Effector CD4-positive, alpha-beta T cell (primary cell): Measurements from ENCODE around the gene ARMH3.
"Not testable (repeated sequence)": the region's sequence is repeated elsewhere in the genome, so short reads cannot be mapped to it uniquely, and the experiment has no call there.

Experiments used
- DNase-seq: peaks from one replicate; pipeline ENCODE4 v3.0.0-alpha.2; 2020

ARMH3 gene

DNA sequence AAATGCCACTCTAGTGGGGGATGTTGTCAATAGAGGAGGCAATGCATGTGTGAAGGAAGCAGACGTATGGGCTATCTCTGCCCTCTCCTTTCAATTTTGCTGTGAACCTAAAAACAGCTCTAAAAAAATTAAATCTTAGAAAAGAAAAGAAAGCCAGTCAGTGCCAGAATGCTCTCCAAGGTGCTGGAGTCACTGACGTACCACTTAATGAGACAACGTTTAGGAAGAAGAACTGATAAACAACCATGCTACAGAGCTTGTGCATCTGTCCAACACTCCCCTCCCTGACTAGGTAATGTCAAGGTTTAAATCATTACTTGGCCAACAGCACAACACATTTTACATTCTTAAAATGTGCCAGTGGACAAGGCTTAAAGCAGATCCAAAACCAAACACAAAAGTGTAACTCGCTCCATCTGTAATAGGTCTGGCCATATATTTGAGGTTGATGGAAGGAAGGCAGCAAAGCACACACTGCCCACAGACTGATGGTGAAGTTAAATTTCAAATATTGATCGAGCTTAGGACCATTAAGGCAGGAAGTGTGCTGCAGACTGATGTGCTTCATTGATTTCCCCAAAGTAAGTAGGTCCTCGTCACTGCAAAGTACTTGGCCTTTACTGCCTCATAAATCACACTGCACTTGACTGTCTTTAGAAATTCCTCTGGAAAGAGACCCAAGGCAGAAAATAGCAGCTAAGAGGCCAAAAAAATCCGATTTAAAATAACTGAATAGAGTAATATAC, 15.5 kb downstream of the ARMH3 start:
- DNase-seq, result no peak

GRCh38 chr10:102038410-102038809, 17.6 kb downstream of the ARMH3 start:
- no peak for DNase-seq

DNA sequence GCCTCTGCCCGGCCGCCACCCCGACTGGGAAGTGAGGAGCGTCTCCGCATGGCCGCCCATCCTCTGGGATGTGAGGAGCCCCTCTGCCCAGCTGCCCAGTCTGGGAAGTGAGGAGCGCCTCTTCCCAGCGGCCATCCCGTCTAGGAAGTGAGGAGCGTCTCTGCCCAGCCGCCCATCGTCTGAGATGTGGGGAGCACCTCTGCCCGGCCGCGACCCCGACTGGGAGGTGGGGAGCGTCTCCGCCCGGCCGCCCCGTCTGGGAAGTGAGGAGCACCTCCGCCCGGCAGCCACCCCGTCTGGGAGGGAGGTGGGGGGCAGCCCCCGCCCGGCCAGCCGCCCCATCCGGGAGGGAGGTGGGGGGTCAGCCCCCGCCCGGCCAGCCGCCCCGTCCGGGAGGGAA, 20.2 kb downstream of the ARMH3 start:
- DNase-seq, result not testable (repeated sequence)

DNA sequence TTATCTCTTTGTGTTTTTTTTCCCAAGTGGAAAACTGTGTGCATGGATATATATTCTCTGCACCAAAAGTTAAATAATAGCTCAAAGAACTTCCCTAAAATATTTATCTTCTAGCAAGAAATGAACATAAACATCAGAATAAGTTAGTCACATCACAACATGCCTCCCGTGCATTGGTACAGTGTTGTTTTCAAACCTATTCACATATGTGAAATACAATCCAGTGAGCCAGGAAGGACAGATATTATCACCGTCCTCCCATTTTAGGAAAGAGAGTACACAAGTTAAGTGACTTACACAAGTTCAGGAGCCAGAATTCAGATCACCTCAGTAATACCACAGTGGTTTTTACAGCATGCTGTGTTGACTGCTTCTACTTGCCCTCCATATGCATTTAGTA, 22.2 kb downstream of the ARMH3 start:
- DNase-seq, result no peak

DNA sequence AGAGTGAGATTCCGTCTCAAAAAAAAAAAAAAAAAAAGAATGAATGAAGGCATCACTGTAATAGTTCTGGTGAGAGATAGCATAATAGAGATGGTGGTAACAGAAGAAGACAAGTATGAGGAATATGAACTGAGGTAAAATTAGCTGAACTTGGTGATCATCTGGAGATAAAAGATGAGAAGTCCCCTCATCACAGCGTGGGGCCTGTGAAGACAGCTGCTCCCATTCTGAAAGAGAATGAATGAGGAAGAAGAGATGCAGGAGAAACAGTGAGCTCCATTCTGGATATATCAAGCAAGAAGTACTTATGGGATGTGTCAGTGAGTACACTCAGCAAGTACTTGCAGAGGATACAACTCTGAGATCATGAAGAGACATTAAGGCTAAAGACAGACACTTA, 28.7 kb downstream of the ARMH3 start:
- DNase-seq, result no peak

DNA sequence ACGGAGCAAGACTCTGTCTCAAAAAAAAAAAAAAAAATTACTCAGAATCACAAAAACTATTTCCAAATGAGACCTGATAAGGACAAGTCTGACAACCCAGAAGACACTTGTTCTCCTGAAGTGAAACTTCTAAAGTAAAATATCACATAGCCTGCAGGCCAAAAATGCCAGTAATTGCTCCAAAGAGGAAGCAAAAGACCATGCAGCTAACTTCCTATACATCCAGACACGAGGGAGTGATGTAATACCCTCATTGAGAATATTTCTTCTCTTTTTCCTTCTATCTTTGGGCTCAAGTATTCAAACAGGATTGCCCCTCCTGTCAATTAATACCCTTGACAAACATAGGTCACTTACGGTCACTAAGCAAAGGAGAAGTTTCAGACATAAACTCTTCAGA, 31.2 kb downstream of the ARMH3 start:
- no peak for DNase-seq

DNA sequence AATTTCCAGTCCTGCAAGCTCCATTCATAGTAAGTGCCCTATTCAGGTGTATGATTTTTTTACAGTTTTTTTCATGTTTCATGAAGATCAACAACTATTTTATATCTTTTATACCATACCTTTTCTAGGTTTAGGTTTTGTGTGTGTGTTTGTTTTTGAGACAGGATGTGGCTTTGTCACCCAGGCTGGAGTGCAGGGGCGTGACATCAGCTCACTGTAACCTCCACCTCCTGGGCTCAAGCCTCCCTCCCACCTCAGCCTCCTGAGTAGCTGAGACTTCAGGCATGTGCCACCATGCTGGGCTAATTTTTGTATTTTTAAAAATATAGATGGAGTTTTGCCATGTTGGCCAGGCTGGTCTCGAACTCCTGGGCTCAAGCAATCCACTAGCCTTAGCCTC, 35.0 kb downstream of the ARMH3 start:
- DNase-seq, result no peak

- no peak for DNase-seq
Measured at GRCh38 chr10:102017295-102017694, 38.7 kb downstream of the ARMH3 start.

- no peak for DNase-seq
Measured at GRCh38 chr10:102016416-102016815, 39.6 kb downstream of the ARMH3 start.

DNA sequence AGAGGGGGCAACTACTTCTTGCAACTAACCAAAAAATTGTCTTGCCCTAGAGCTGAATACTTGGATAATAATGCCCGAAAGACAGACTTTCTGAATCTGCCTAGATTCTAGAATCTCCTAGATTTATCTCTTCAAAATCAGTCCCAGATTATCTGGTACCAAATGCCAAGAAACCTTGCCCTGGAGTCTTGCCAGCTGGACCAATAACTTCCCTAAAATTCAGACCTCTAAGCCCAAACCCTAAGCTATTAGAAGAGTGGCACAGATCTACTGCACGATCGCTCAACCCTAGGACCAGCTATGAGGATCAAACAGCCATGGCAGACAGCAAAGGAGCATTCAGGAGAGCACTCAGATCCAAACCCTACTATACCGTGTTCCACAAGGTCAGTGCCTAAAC, 45.0 kb downstream of the ARMH3 start:
- DNase-seq, result no peak

- no peak for DNase-seq
Measured at GRCh38 chr10:102009801-102010425, 46.1 kb downstream of the ARMH3 start.

DNA sequence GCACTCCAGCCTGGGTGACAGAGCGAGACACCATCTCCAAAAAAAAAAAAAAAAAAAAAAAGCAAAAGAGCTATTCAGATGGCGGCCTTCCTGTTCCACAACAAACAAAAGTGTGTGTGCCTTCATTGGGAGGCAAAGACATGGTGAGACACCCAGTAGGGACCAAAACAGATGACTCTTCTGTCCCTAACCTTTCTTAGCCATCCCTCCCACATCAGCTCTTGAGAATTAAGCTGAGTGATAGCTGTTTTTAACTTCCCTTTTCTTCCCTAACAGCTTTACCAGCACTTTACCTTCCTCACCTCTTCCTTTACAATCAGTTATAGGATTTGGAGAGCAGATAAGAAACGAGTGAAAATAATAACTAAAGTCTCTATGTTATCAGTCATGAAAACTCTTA, 48.2 kb downstream of the ARMH3 start:
- no peak for DNase-seq

- not testable (repeated sequence) for DNase-seq
Measured at GRCh38 chr10:102007031-102007430, 48.9 kb downstream of the ARMH3 start.

GRCh38 chr10:102004376-102004775, 51.6 kb downstream of the ARMH3 start:
- no peak for DNase-seq

- DNase-seq, result no peak
Measured at GRCh38 chr10:102003541-102003940, 52.4 kb downstream of the ARMH3 start.

DNA sequence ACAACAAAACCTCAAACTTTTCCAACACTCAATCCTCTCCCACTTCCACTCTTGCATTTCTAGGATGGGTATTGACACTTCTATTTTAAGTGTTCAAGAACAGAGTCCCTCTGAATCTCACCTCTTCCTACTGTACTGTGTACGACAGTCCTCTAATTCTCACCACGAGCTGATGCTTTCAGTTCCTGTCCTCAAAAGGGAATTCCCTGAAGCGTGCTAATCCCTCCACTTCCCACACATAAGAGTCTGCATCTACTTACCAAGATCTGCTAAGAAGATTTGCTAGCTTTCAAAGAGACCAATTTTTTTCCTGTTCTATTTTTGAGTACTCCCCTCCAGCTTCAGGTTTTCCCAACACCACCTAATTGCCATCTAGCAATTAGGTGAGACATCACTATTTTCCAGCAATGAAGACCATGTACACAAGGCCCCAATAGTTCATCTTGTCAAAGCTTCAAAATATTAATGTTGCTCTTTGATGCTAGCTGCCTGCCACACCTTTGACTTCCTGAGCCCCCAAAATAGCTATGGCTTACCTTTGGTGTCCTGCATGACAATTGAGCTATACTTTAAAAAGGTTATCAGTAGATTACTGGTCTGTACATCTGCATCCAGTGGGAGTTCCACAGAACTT, 54.4 kb downstream of the ARMH3 start:
- no peak for DNase-seq

GRCh38 chr10:101997803-101998202, 58.2 kb downstream of the ARMH3 start:
- DNase-seq, result no peak

GRCh38 chr10:101995451-101996063, 60.4 kb downstream of the ARMH3 start:
- no peak for DNase-seq

DNA sequence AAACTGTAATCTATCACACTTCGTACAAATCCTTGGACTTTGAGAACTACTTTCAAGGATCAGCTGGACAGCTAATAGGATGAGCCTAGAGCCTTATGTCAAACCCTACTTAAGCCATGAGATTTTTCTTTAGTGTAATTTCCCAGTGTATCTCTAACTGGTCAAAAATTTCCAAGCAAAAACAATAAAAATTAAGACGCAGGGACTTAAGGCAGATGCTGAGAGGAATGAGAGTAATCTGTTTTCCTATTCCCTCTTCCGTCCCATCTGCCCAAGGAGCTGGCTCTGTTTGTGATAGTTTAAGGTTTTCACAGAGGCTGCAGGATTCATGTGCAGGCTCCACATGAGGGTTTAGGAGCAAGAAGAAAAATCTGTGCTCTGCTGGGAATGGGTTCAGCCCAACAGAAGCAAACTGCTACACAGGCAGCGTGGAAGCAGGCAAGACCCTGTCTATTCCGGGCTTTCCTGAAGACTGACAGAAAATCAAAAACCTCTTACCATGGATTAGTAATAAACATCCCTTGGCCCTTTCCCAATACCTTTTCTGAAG, 62.2 kb downstream of the ARMH3 start:
- no peak for DNase-seq

GRCh38 chr10:101993221-101993620, 62.8 kb downstream of the ARMH3 start:
- DNase-seq, result no peak

DNA sequence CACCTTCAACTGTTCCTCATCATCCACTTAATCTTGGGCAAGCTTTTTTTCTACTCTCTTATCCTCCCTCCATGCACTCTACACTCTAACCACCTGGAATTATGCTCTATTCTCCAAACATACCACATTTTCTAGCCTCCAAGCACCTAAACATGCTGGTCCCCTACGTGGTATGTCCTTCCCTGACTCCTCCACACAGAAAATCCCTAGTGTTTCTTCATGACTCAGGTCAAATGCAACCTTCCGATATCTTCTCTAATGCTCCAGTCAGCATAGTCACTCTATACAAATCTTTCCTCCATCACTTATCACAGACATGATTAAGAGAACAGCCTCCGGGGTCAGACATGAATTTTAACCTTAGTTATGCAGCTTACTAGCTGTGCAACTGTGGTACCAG, 68.8 kb downstream of the ARMH3 start:
- DNase-seq, result no peak

DNA sequence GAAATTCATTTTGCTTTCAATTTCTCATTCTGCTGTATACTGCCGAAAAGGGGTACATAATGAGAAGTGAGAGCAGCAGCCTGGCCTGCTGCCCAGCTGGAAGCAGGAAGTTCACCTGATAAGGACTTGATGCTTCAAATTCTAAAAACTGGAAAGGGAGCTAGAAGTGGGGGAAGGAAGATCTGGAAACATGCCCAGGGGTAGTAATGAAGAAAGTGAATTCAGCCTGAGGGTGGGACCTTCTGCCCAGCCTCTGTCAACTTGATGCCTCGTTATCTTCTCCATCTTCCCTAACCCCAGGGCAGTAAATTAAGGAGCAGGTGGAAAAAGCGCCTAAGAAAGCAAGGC, 69.4 kb downstream of the ARMH3 start:
- no peak for DNase-seq

- not testable (repeated sequence) for DNase-seq
Measured at GRCh38 chr10:101980677-101981076, 75.3 kb downstream of the ARMH3 start.
